HG02973 (cell line): ENCODE data around the gene NDUFC2.
"Not testable (repeated sequence)": the region's sequence is repeated elsewhere in the genome, so short reads cannot be mapped to it uniquely, and the experiment has no call there.

Experiments used
- ATAC-seq: cut with Tn5 transposase; IDR thresholded peaks from one replicate; pipeline ENCODE4 v1.9.1; 2021; ENCODE audit warnings: moderate library complexity; ENCODE audit not compliant: unreplicated experiment

Gene NDUFC2

DNA sequence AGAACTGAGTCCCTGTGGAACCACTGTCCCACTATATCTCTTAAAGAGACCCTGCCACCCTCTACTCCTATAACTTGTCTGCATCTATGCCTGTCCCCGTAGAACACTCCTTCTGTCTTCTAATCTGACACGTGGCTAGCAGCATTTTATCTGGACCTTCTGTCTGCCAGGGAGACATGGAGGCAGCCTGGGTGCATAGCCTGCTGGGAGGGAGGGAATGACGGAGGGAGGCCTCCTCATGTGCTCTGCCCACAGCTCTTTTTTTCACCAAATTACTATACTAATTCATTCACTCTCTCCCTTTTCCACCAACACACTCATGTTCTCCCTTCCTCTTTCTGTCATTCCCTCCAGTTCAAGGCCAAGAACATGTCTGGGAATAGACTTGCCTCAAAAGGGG lies 23.6 kb downstream of the NDUFC2 start:
- no peak for ATAC-seq

DNA sequence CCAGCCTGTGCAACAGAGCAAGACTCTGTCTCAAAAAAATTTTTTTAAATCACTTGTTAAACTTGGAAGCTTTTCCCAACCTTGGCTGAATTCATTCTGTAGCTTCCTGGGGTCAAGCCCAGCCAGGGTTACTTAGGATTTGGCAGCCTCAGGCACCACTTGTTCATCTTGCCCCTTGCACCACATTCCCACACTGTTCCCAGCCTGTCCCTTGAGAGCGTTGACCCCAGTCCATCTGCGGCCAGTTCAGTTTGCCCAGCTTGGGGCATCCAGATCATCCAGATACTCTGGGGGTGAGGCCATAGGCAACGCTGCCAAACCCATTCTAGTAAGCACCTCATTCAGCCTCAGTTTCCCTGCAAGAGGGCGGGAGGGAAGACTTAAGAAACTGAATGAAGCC lies 24.7 kb downstream of the NDUFC2 start:
- ATAC-seq: no peak

DNA sequence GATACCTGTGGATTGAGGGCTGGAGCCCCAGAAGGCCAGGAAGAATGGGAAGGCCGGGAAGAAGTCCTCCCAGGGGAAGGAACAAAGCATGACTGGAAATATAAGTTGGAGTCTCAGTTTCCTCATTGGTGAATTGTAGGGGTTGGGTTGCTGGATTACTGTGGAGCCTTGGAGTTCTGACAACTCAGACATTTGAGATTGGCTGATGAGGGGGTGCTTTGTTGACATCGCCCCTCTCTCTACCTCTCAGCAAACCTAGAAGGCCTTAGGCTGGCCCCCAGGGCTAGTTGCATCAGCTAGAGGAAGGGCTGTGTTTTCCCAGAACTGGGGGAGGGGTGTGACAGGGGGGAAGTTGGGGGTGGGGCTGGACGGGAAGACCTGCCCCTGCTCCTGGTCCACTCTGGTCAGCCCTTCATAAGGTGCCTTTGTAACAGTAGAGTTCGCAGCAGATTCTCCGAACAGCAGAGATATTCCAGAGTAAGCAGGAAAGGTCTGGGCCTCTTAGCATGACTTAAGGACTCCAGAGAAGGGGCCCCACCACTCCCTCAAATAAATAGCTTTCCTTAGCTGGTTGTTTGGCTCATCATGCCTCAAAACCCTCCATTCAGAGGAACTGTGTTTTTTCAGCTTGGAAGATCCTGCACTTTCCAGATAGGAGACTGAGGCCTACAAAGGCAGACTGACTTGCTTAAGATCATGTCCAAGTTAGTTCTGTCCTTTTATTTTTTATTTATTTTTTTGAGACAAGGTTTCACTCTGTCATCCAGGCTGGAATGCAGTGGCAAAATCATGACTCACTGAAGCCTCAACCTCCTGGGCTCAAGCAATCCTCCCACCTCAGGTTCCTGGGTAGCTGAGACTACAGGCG lies 28.5 kb downstream of the NDUFC2 start:
- ATAC-seq: no peak

DNA sequence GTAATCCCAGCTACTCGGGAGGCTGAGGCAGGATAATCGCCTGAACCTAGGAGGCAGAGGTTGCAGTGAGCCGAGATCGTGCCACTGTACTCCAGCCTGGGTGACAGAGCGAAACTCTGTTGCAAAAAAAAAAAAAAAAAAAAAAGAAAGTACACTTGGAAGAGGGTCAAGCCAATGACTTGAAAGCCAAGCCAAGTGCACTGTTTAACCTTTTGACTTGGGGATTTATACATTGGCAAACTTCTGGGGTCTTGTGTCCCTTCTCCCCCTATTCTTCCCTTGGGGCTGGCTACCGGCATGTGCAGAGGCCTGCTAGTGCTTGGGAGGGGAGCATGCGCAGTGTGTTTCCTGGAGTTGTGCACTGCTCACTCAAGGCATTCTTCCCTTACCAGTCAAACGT lies 30.3 kb downstream of the NDUFC2 start:
- ATAC-seq: no peak

DNA sequence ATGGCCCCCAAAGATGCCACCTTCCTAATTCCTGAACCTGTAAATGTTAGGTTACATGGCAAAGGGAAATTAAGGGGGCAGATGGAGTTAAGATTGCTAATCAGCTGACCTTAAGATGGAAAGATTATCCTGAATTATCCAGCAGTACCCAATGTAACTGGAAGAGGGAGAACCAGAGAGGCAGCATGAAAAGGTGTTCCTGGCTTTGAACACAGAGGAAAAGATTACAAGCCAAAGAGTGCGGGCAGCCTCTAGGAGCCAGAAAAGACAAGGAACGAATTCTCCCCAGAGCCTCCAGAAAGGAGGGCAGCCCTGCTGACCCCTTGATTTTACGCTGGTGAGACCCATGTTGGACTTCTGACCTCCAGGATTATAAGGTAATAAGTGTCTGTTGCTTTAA lies 31.1 kb downstream of the NDUFC2 start:
- ATAC-seq: no peak

DNA sequence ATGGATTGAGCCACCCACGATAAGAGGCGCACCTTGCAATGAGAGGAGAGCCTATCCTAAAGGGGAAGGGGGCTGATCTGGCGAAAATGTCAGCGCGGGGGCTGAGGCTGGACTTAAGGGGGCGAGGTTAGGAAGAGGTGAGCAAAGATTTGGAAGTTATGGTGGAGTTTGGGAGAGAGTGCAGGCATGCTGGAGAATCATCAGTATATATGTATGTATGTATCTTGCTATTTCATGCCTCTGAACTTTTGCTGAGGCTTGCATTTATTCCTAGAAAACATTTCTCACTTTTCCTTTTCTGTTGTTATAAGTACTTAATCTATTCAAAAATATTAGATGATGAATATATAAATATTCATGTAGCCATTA lies 33.2 kb downstream of the NDUFC2 start:
- ATAC-seq: no peak

DNA sequence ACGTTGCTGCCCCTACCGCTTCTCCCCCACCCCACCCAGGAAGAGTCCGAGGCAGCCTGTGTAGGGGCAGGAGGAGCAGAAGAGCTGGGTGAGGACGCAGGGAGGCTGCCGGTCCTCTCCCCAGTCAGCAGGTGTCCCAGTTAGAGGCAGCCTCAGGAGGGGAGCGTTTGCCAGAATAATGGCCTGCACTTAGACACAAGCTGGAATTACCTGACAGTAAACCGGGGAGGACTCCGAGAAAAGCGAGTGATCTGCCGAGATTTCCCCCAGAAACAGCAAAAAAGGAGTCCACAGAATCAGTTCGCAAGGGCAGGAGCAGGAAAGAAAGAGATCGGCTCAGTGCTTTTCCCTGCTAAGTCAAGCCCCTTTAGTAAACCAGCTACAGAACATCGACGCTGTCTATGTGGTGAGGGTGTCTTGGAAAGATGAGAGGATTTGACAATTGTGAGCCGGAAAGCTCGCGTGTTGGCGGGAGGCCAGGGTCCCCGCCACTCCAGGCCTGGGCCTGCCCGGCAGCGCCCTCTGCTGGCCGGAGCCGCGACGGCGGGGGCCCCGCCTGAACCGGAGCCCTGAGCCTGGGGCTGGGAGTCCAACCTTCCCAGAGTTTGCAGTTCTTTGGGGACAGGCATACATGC lies 33.7 kb downstream of the NDUFC2 start:
- ATAC-seq: peak; percentile 60

DNA sequence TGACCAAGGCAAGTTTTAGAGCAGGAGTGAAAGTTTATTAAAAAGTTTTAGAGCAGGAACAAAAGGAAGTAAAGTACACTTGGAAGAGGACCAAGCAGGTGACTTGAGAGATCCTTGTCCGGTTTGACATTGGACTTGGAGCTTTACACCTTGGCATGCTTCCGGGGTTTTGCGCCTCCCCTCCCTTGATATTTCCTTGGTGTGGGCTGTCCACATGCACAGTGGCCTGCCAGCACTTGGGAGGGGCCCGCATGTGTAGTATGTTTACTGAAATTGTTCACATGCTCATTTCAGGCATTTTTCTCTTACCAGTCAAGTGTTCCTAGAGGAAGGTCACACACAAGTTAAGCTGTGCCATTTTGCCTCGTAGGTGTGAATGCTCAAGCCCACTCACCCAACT lies 35.0 kb downstream of the NDUFC2 start:
- no peak for ATAC-seq

DNA sequence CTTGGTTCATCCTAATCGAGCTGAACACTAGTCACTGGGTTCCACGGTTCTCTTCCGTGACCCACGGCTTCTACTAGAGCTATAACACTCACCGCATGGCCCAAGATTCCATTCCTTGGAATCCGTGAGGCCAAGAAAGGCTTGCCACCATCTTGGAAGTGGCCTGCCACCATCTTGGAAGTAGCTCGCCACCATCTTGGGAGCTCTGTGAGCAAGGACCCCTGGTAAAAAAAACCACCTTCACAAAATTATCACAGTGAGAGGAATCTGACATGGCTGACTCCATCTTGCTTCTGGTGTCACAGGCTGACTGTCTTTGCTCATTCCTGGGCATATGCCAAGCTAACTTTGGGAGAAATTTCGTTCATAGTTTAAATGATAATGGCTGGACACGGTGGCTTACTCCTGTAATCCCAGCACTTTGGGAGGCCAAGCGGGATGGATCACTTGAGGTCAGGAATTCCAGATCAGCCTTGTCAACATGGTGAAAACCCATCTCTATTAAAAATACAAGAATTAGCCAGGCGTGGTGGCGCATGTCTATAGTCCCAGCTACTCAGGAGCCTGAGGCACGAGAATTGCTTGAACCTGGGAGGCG lies 37.7 kb downstream of the NDUFC2 start:
- ATAC-seq: no peak

DNA sequence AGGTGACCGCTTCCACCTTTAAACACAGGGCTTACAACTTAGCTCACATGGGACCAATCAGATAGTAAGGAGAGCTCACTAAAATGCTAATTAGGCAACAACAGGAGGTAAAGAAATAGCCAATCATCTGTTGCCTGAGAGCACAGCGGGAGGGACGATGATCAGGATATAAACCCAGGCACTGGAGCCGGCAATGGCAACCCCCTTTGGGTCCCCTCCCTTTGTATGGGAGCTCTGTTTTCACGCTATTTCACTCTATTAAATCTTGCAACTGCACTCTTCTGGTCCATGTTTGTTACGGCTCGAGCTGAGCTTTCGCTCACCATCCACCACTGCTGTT lies 38.3 kb downstream of the NDUFC2 start:
- ATAC-seq: not testable (repeated sequence)

DNA sequence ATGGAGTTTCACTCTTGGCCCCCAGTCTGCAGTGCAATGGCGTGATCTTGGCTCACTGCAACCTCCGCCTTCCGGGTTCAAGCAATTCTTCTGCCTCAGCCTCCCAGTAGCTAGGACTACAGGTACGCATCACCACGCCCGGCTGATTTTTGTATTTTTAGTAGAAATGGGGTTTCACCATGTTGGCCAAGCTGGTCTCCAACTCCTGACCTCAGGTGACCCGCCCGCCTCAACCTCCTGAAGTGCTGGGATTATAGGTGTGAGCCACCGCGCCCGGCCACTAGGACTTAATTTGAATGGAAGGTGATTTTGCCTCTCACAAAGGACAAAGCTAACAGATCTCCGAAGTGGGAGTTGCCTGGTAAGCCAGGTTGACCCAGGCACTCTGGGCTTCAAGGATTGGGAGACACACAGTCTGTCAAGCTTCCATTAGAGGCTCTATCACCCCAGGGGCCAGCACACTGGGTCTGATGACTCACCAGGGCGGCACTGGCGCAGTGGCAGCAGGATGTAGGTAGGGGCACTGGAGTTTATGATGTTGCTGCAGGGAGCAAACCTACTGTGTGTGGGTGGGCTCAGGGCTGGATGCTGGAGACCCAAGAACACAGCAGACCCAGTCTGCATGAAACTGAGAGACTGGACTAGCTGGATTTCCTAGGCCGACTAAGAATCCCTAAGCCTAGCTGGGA lies 38.8 kb downstream of the NDUFC2 start:
- ATAC-seq: no peak

DNA sequence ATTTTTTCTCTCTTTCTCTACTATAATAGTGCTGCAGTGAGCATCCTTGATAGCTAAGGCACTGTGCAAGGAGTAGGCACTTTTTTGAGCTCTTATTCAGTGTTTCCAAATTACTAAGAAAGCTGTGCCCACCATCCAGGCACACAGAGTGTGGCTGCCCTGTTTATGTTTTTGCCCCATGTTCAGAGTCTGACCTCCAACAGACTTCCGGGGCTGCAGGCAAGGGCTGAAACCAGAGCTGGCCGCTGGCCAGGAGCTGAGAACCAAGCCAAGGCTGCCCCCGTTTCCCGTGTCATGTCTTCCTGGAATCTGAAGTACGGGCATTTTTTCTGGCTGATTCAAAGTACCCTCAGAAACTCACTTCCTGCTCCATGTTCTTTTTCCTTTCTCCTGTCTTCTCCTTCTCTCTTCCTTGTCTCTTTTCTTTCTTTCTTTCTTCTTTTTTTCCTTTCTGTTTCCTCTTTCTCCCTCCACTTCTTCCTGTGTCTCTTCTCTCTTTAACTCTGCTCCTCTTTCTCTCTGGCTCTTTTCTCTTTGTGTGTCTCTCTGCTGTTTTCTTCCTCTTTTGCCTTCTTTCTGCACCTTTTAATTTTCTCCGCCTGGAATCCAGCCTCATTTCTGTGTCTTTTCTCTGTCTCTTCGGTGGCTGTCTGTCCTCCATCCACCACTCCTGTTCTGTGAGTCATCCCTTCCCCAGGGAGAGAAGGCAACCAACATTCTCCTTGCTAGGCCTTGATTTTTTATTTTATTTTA lies 39.6 kb downstream of the NDUFC2 start:
- ATAC-seq: no peak

DNA sequence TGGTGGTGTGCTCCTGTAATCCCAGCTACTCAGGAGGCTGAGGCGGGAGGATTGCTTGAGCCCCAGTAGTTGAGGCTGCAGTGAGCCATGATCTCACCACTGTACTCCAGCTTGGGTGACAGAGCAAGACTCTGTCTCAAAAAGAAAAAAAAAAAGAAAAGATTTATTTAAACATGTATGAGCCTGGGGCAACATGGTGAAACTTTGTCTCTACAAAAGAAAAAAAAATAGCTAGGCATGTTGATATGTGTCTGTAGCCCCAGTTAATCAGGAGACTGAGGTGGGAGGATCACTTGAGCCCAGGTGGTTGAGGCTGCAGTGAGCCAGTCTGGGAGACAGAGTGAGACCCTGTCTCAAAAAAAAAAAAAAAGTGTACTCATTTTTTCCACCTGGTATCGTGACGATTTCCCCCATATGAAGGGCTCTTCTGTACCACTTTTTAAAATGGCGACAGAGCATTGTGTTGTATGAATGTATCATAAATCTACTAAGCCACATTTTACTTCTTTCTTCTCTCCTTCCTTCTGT lies 40.2 kb downstream of the NDUFC2 start:
- ATAC-seq: no peak

DNA sequence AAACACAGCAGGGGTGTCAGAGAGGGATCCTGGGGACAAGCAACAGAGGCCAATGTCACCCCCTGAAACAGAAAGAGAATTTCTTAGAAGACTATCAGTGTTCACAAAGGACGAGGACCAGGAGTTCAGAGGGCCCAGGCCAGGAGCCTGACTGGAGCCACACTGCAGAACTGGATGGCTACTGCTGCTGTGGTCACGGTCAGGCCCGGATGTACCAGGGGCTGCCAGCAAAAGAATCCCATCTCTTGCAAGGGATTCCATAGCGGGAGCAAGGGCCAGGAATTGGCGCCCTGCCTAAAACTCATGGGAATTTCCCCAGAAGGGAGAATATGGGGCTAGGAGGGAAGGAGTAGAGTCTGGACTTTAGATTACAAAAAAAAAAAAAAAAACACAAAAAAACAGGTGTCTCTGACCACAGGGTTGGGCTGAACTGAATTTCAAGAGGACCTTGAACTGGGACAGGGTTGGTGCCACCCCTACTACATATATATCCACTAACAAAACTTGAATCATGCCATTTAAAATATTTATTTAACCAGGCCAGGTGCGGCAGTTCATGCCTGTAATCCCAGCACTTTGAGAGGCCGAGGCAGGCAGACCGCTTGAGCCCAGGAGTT lies 40.9 kb downstream of the NDUFC2 start:
- no peak for ATAC-seq

DNA sequence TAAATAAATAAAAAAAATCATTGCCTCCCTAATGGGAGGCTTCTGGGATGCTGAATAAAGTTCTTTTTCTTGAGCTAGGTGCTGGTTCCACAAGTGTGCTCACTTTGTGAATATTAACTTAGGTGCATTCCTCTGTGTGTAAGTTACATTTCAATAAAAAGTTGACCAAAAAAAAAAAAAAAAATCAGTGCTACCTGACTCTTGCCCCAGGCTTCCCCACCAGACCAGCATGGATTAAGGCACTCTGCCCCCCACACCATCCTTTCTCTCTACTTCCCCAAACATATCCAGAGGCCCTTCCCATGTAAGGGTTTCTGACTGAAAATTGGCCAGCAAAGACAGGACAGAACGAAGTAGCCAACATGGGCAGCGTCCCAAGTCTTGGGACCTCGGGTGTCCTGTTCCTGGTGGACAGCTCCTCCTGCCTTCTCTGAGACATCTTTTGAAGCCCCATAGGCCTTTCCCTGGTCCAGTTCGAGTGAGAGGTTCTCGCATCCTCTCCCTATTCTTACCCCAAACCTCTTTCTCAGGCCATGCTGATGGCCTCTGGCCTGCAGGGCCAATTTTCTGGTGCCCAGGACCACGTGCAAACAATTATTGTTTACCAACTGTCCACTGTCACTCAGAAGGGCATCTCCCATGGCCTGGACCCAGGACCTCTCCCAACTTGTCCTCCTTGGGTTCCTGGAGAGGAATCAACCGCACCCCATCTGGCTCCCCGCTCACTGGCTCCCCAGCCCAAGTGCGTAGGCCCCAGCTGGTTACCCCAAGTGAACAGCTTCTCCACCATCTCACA lies 41.6 kb downstream of the NDUFC2 start:
- ATAC-seq: no peak

DNA sequence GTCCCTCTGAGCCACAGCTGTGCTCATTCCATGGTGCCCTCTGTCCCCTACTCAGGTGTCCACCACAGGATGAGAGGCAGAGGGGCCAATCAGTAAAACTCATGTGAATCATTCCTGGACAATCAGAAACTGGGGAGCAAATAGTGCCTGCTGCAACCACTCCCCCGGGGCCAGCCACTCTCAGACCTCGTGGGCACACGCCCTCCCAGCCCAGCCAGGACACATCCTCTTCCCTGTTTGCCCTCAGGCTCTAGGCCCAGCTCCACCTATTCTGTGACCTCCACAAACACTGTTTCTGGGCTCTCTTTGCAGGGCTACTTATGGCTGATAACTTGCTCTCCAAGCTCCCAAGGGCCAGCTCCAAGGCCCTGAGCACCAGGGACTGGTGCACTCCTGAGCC lies 42.6 kb downstream of the NDUFC2 start:
- no peak for ATAC-seq

DNA sequence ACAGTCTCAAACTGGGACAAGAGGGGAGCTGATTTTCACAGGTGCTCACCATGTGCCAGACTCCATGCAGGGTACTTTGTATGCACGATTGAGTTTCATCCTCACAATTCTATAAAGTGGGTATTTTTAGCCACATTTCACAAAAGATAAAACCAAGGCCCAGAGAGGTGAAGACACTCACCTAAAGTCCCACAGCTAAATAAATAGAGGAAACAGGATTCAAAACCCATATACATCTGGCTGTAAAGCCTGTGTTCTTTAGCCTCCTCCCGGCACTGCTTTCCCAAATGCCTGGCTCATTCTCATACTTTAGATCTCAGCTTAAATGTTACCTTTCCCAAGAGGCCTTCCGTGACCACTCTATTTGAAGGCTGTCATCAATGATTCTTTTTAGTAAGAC lies 43.3 kb downstream of the NDUFC2 start:
- no peak for ATAC-seq

DNA sequence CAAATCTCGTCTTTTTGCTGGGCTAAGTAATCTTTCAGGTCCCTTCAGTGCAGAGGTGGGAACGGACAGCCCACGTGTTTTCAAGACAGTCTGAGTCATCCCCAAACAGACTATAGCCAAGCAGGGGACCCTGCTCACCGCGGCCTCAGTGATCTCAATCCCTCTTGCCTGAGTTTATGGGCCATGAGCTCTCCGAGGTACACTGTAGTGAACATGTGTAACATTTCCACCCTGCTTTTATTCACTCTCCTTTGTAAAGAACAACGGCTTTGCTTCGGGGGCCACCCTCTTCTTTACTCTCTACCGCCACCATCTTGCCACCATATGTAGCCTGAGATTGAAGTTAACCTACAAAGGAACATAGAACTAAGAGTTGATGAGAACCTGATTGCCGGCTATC lies 45.0 kb downstream of the NDUFC2 start:
- no peak for ATAC-seq

DNA sequence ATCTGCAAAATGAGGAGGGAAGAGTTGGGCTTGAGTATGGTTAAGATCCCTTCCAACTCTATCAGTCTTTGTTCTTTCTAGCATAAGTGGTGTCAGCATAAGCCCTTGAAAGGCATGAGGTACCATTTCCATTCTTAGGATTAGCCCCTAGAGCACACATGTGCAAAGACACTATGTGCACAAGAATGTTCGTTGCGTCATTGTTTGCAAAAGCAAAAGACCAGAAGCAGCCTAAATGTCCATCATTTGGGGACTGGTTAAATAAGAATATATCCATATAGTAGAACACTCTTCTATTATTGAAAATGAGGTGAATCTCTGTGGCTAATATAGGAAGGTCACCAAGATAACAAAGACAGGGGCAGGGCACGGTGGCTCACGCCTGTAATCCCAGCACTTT lies 46.6 kb downstream of the NDUFC2 start:
- no peak for ATAC-seq

DNA sequence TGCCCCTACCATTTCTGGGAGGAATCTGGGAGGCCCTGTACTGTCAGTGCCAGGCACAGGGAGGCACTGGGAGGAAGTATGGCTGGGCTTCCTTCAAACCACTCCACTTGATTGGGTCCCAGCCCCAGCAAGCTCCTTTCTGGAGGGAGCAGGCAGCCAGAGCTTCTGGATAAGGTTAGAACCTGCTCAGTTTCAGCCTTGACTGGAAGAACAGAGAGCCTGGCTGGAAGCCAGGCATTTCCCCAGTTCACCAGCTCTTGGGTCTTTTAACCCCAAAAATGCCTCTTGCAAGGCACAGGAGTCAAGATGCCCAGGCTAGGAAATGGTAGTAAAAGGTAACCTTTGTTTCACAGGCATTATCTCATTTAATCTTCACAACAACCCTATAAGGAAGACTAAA lies 47.6 kb downstream of the NDUFC2 start:
- ATAC-seq: no peak
